Neural cell (in vitro differentiated cells): Measurements from ENCODE around the gene SH3RF3. TPM values are rescaled to one million over a fixed set of nuclear protein-coding genes. Genes with fewer than 3 reads are reported as not detected.

Source experiments
- H2AFZ ChIP-seq: fragments of 200-600, 300-800 bp; sonication (generic), shearing (Covaris generic); 2 replicates; pipeline ENCODE4 v1.6.0; 2014; ENCODE audit warnings: low read depth, mild to moderate bottlenecking, antibody characterized with exemption, low read length, moderate library complexity
- H3F3A ChIP-seq: fragments of 200-600 bp; shearing (Covaris generic); 2 replicates; pipeline ENCODE4 v1.6.1; 2016; ENCODE audit warnings: mild to moderate bottlenecking, moderate library complexity, mixed read lengths, antibody characterized with exemption, low read length; ENCODE audit not compliant: insufficient read depth, poor library complexity, severe bottlenecking
- H3K27ac ChIP-seq: fragments of 200-600, 300-800 bp; sonication (generic), shearing (Covaris generic); 2 replicates; pipeline ENCODE4 v1.5.1; 2014; ENCODE audit warnings: mild to moderate bottlenecking, low read length, moderate library complexity
- H3K27me3 ChIP-seq: fragments of 300-800, 200-600 bp; sonication (generic), shearing (Covaris generic); 2 replicates; pipeline ENCODE4 v1.6.0; 2014; ENCODE audit warnings: mild to moderate bottlenecking, low read depth, low read length, moderate library complexity; ENCODE audit not compliant: insufficient read depth
- H3K36me3 ChIP-seq: fragments of 300-800, 200-600 bp; sonication (generic), shearing (Covaris generic); 2 replicates; pipeline ENCODE4 v1.5.1; 2014; ENCODE audit warnings: mild to moderate bottlenecking, antibody characterized with exemption, low read length, moderate library complexity; ENCODE audit not compliant: insufficient read depth
- H3K4me2 ChIP-seq: fragments of 300-800, 200-600 bp; sonication (generic), shearing (Covaris generic); 2 replicates; pipeline ENCODE4 v1.6.0; 2014; ENCODE audit warnings: mild to moderate bottlenecking, low read length
- H3K4me3 ChIP-seq: fragments of 300-800, 200-600 bp; sonication (generic), shearing (Covaris generic); 2 replicates; pipeline ENCODE4 v1.5.1; 2014; ENCODE audit warnings: mild to moderate bottlenecking, low read length, moderate library complexity
- H3K79me2 ChIP-seq: fragments of 200-600 bp; shearing (Covaris generic); replicated peaks from 2 replicates; pipeline ENCODE4 v1.6.0; 2014; ENCODE audit warnings: mild to moderate bottlenecking, low read length, moderate library complexity; ENCODE audit not compliant: insufficient read depth
- H3K9ac ChIP-seq: fragments of 300-800, 200-600 bp; sonication (generic), shearing (Covaris generic); 2 replicates; pipeline ENCODE4 v1.6.1; 2016; ENCODE audit warnings: mild to moderate bottlenecking, low read length, mixed read lengths
- H3K9me2 ChIP-seq: fragments of 200-600 bp; shearing (Covaris generic); 2 replicates; pipeline ENCODE4 v1.6.1; 2016; ENCODE audit warnings: mild to moderate bottlenecking, low read length, mixed read lengths; ENCODE audit not compliant: insufficient read depth
- H3K9me3 ChIP-seq: fragments of 200-600, 300-800 bp; sonication (generic), shearing (Covaris generic); 2 replicates; pipeline ENCODE4 v1.6.1; 2016; ENCODE audit warnings: mild to moderate bottlenecking, mixed run types, low read length, moderate library complexity, mixed read lengths
- H4K20me1 ChIP-seq: fragments of 200-600 bp; shearing (Covaris generic); 2 replicates; pipeline ENCODE4 v1.6.1; 2016; ENCODE audit warnings: mild to moderate bottlenecking, mixed run types; ENCODE audit not compliant: insufficient read depth
- CTCF ChIP-seq: fragments of 450-650 bp; IDR thresholded peaks from 2 replicates; pipeline ENCODE4 v1.5.1; 2014; ENCODE audit warnings: antibody characterized with exemption, mild to moderate bottlenecking, moderate library complexity; ENCODE audit not compliant: poor library complexity, severe bottlenecking
- EP300 ChIP-seq: fragments of 450-650 bp; conservative IDR thresholded peaks from 2 replicates; pipeline ENCODE4 v1.6.1; 2014; ENCODE audit warnings: antibody characterized with exemption, mild to moderate bottlenecking, moderate library complexity; ENCODE audit not compliant: poor library complexity, severe bottlenecking
- EZH2 ChIP-seq: fragments of 200-600, 300-800 bp; shearing (Covaris generic), sonication (generic); IDR thresholded peaks from 2 replicates; pipeline ENCODE4 v1.6.1; 2014; ENCODE audit warnings: antibody characterized with exemption, low read length, borderline replicate concordance, mild to moderate bottlenecking; ENCODE audit not compliant: insufficient read depth, poor library complexity, severe bottlenecking
- MXI1 ChIP-seq: fragments of 450-650 bp; conservative IDR thresholded peaks from 2 replicates; pipeline ENCODE4 v1.6.1; 2014; ENCODE audit warnings: antibody characterized with exemption, mild to moderate bottlenecking; ENCODE audit not compliant: poor library complexity, severe bottlenecking
- POLR2AphosphoS5 ChIP-seq: IDR thresholded peaks from 2 replicates; pipeline ENCODE4 v1.6.1; 2012
- RAD21 ChIP-seq: fragments of 450-650 bp; conservative IDR thresholded peaks from 2 replicates; pipeline ENCODE4 v1.6.1; 2014; ENCODE audit warnings: antibody characterized with exemption, mild to moderate bottlenecking, moderate library complexity
- REST ChIP-seq: IDR thresholded peaks from 2 replicates; pipeline ENCODE4 v1.6.1; 2012; ENCODE audit warnings: borderline replicate concordance
- SMC3 ChIP-seq: fragments of 450-650 bp; conservative IDR thresholded peaks from 2 replicates; pipeline ENCODE4 v1.6.1; 2014; ENCODE audit warnings: antibody characterized with exemption, mild to moderate bottlenecking, moderate library complexity; ENCODE audit not compliant: poor library complexity
- TAF1 ChIP-seq: IDR thresholded peaks from 2 replicates; pipeline ENCODE4 v1.6.1; 2012; ENCODE audit warnings: low read depth
- polyA plus RNA-seq: library from polyadenylated mRNA; depleted of rRNA; stranded (reverse); fragments of >200 nt; gene quantifications from 2 replicates; pipeline ENCODE4 v1.2.3, GENCODE V29; 2014

Gene SH3RF3
- polyA plus RNA-seq, 1 donor from 2014 or later, result 0.53 TPM

GRCh38 chr2:109528811-109529501, 400.0 kb downstream of the SH3RF3 start:
- Histone ChIP-seq H3K4me3 (no peak overlapping the region), H3K9ac (no peak overlapping the region), H3K36me3 (no peaks in the 10 kb centered on the region), H3K79me2 (no peaks in the 10 kb centered on the region), H3F3A (no peaks in the 10 kb centered on the region), H3K9me3 (no peaks in the 10 kb centered on the region), H2AFZ (no peak overlapping the region), H4K20me1 (no peaks in the 10 kb centered on the region), H3K27me3 (no peaks in the 10 kb centered on the region), H3K4me2 (no peak overlapping the region), H3K27ac (no peak overlapping the region), H3K9me2 (no peaks in the 10 kb centered on the region)
- no peak for TF ChIP-seq EP300
- TF ChIP-seq RAD21, result no peak
- no peak for TF ChIP-seq EZH2
- no peak for TF ChIP-seq SMC3
- TF ChIP-seq TAF1, result no peak
- TF ChIP-seq CTCF, result no peak
- TF ChIP-seq REST, result no peak
- TF ChIP-seq POLR2AphosphoS5, result no peak
- no peak for TF ChIP-seq MXI1

GRCh38 chr2:109529532-109530449, 400.8 kb downstream of the SH3RF3 start:
- Histone ChIP-seq H3K27me3 (no peaks in the 10 kb centered on the region), H3K27ac (no peak overlapping the region), H3K9ac (no peak overlapping the region), H3K79me2 (no peaks in the 10 kb centered on the region), H3K9me3 (no peaks in the 10 kb centered on the region), H2AFZ (no peak overlapping the region), H3K4me3 (no peak overlapping the region), H3K4me2 (no peak overlapping the region), H3K9me2 (no peaks in the 10 kb centered on the region), H4K20me1 (no peaks in the 10 kb centered on the region), H3F3A (no peaks in the 10 kb centered on the region), H3K36me3 (no peaks in the 10 kb centered on the region)
- TF ChIP-seq MXI1 (no peak), EZH2 (no peak), REST (no peak), SMC3 (no peak), RAD21 (no peak), TAF1 (no peak), EP300 (no peak), CTCF (no peak), POLR2AphosphoS5 (no peak)
